Globus pallidus (tissue), 1 donor: ENCODE results near the gene USP4.
"Not testable (repeated sequence)": the region's sequence is repeated elsewhere in the genome, so short reads cannot be mapped to it uniquely, and the experiment has no call there.

Experiments
- DNase-seq: peaks from one replicate; pipeline ENCODE4 v3.0.0-alpha.2; 2015; ENCODE audit warnings: low spot score

Gene USP4

GRCh38 chr3:49339941-49340800 lies at the start of gene USP4:
USP4 (minus strand) TSS chr3:49340053; CDS start chr3:49340024, 29 bp downstream.
- peak; percentile 79 for DNase-seq

- no peak for DNase-seq
Measured at GRCh38 chr3:49389297-49389696, 49.4 kb upstream of the USP4 start.

GRCh38 chr3:49388289-49388820 lies 48.5 kb upstream of the USP4 start:
- no peak for DNase-seq

- no peak for DNase-seq
Measured at GRCh38 chr3:49387721-49388120, 47.9 kb upstream of the USP4 start.

DNA sequence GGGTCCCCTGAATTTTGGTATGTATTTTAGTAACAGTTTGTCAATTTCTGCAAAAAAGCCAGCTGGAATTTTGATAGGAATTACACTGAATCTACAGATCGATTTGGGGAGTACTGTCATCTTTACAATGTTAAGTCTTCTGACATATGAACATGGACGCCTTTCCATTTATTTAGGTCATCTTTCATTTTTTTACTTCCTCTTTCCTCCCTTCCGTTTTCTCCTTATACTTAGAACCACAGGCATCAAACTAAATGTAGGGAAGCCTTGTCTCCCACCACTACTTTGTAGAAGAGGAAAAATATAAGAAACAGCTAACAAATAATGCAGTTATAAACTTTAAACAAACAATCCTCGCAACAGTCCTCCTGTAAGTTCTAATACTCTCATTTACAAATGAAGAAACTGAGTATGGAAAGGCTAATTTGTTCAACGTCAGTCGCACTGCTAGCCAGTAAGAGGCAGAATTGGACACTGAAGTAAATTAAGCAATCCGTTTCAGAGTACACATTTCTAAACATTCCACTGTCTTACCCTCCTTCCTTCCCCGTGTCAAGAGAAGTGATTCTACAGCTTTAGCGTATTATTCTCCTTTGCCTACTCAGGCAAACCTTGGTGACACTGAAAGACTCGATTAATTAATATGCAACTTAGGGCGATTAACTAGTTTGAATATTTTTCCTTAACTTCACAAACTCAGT lies 46.4 kb upstream of the USP4 start:
- DNase-seq = no peak

GRCh38 chr3:49385617-49386016 lies 45.8 kb upstream of the USP4 start:
- DNase-seq = no peak

DNA sequence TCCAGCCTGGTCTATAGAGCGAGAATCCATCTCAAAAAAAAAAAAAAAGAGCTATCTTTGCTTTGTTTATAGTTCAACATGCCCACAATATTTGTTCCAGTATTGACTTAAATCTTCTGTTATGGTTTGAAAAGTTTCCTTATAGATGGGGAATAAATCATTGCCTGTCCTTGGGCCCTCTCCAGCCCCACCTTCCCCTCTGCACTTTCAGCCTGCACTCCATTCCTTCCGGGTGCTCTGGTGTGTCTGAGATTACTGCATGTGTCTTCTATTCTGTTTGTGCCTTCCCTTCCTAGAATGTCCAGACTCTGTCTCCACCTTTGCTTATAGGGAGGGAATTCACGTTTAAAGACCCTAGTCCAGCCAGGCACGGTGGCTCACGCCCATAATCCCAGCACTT lies 43.5 kb upstream of the USP4 start:
- DNase-seq = no peak

DNA sequence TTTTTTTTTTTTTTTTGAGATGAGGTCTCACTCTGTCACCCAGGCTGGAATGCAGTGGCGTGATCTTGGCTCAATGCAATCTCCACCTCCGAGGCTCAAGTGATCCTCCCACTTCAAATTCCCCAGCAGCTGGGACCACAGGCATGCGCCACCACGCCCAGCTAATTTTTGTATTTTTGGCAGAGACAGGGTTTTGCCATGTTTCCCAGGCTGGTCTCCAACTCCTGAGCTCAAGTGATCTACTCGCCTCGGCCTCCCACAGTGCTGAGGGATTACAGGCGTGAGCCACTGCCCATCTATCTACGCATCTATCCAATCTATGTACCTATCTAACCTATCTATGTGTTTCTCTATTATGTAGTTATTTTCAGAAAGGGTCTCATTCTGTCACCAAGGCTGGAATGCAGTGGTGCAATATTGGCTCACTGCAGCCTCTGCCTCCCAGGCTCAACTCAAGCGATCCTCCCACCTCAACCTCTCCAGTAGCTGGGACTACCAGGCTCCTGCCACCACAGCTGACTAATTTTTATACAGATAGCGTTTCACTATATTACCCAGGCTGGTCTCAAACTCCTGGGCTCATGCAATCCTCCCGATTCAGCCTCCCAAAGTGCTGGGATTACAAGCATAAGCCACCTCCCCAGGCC lies 38.5 kb upstream of the USP4 start:
- DNase-seq = no peak

DNA sequence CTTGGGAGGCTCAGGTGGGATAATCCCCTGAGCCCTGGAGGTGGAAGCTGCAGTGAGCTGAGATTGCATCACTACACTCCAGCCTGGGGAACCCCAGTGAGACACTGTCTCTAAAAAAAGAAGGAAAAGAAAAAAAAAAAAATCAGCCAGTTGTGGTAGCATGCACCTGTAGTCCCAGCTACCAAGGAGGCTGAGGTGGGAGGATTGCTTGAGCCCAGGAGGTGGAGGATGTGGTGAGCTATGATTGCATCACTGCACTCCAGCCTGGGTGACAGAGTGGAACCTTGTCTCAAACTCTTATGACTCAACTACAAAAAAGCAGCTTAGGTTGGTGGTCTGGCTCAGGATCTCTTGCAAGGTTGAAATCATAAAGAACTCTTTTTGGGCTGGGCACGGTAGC lies 37.6 kb upstream of the USP4 start:
- no peak for DNase-seq

DNA sequence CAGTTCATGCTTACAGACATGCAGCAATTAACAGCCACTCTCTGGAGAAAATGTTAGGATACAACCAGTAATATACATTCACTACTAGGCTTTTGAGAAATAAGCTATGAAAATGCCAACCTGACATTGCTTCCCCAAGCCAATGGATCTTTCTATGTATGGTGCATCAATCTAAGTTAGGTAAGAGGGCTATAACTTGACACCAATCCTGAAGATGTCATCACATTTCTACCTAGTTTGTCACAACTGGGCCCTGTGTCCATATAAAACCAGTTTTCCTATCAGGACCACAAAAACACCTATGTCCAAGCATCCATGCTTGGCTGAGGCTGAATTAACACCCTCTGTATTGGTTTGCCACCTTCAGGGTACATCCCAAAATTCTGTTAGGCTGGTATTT lies 32.1 kb upstream of the USP4 start:
- no peak for DNase-seq

DNA sequence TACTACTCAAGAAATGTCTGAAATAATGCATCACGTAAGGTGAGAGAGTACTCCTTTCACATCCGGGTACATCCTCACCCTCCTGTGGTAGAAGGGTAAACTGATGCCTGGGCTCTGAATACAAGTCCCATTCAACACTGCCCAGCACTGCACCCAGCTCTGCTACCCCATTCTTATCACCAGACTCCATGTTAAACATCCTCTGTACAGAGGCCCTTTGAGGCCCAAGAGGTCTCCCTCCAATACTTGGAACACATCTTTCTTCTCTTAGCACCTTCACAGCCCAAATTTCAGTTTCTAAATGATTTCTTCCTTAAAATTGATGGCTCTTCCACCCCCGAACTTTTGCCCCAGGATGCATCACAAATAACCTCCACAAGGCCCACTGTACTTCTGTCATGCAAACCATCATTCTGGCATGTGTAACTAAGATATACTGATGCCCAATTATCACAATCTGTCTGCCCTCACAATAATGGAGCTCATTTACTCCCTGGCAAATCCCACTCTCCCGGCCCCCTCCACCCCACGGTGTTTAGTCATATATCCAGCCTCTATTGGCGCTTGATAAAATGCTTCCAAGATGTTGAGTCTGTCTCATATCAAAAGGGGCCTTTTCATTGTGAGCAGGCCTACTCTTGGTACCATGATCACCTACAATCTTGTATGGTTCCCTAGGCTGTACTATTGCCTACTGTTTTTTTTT lies 30.9 kb upstream of the USP4 start:
- DNase-seq = no peak

DNA sequence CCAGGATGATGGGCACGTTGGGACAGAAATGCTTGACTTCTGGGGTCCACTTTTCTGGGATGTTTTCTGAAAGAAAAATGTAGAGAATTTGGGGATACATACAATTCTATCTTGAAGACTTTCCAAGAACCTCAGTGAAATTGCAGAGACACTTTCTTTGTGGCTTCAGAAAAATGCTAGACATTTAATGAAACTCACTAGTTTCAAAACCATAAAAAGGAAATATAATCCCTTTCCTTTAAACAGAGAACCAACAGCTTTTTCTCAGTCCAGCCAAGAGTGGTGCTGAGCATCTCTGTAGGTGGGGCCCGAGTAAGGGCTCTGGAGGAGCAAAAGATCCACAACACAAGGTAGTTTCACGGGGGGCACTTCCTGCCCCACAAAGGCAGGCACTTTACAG lies 22.7 kb upstream of the USP4 start:
- no peak for DNase-seq

- no peak for DNase-seq
Measured at GRCh38 chr3:49359623-49360022, 19.8 kb upstream of the USP4 start.

- DNase-seq = no peak
Measured at GRCh38 chr3:49358884-49359225, 19.0 kb upstream of the USP4 start.

GRCh38 chr3:49358217-49358883 lies 18.5 kb upstream of the USP4 start, which contains the start of gene GPX1:
GPX1 (minus strand) TSS chr3:49358353; CDS start chr3:49358278, 75 bp downstream.
- DNase-seq = peak; percentile 88

DNA sequence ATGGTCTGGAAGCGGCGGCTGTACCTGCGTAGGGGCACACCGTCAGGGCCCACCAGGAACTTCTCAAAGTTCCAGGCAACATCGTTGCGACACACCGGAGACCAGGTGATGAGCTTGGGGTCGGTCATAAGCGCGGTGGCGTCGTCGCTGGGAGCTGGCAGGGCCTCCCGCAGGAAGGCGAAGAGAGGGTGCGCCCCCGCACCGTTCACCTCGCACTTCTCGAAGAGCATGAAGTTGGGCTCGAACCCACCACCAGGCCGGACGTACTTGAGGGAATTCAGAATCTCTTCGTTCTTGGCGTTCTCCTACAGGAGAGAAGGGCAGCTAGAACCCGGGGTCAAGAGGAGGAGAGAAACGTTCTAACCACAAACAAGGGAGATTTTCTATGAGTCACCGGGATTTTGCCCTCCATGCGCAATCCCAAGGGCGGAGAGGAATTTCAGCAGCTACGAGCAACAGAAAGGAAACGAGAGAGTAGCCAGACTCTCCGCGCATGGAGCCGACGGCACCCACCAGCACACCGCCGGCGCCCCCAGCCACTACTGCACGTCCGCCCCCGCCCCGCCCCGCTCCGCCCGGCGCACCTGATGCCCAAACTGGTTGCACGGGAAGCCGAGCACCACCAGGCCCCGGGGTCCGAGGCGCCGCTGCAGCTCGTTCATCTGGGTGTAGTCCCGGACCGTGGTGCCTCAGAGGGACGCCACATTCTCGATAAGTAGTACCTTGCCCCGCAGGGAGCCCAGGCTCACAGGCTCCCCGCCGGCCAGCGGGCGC lies 17.8 kb upstream of the USP4 start:
- DNase-seq = not testable (repeated sequence)

DNA sequence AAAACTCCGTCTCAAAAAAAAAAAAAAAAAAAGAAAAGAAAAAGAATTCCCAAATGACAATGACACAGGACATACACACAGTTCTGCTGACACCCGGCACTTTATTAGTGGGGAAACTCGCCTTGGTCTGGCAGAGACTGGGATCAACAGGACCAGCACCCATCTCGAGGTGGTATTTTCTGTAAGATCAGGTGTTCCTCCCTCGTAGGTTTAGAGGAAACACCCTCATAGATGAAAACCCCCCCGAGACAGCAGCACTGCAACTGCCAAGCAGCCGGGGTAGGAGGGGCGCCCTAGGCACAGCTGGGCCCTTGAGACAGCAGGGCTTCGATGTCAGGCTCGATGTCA lies 17.2 kb upstream of the USP4 start:
- not testable (repeated sequence) for DNase-seq

DNA sequence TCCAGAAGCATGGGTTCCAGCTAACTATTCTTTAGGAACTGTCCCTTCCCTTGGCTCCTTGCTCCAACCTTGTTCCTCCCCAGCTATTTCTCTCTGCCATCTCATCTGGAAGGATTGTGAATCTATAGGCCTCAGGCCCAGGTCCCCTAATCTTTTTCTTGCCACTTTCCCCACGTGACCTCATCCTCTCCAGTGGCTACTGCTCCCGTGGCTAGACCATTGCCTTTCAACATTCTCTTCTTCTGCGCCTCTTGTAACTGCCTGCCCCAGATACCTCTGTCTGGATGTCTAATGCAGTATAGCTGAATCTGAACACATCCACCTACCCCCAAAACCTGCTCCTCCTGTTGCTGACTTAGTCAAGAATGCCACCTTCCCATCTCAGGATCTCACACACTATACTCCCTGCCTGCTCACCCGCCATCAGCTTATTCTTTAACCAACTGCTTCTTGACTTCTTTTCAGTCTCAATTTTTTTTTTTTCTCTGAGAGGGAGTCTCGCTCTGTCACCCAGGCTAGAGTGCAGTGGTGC lies 13.1 kb upstream of the USP4 start:
- DNase-seq = no peak

GRCh38 chr3:49352281-49352680 lies 12.4 kb upstream of the USP4 start:
- no peak for DNase-seq

- DNase-seq = no peak
Measured at GRCh38 chr3:49351521-49352011, 11.7 kb upstream of the USP4 start.
